Measurements from ENCODE around the gene OR6B1. TPM values are rescaled to one million over a fixed set of nuclear protein-coding genes. Genes with fewer than 3 reads are reported as not detected.
A peak's percentile ranks its signal among the peaks of the same experiment; 100 is the strongest.

Gene OR6B1
- total and polyA plus RNA-seq, 4 donors, result not detected

DNA sequence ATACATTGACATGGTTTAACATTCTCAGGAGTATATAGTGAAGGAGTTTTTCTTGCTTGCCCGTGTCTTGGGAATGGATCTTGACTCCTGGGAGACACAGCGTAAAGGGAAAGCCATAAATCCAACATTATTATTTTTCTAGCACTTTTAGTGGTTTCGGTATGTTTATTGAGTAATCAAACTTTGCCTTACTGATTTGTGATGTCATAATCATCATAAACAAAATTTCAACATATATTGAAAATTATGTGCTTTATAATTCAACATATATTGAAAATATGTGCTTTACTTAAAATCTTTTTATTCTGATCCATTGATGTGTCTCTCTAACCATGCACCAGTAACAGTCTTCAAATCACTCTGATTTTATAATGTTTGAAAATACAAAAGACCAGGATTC lies 28.4 kb downstream of the OR6B1 start:
- no peak overlapping the region for H3K4me3 ChIP-seq
- peaks cover 0 to 38% (median 0%) of the 10 kb centered on the region in 5 donors for H3K4me1 ChIP-seq (ENCODE audit: control insufficient read depth in 5 of 5, insufficient read depth in 5 of 5, low read length in 5 of 5)
- WGBS, 2 donors, result 90 to 95% methylated on average over 3 of the region's 3 CpGs
- H3K27me3 ChIP-seq (ENCODE audit: control insufficient read depth in 3 of 3, insufficient read depth in 3 of 3, low read length in 2 of 3), result peaks cover 0 to 3% (median 0%) of the 10 kb centered on the region in 3 donors
- no peaks in the 10 kb centered on the region for H3K36me3 ChIP-seq (ENCODE audit: control insufficient read depth in 4 of 4, insufficient read depth in 4 of 4, low read length in 4 of 4)
- no peak overlapping the region for H3K9ac ChIP-seq (ENCODE audit: insufficient read depth in 1 of 2, low read length in 2 of 2)
- TF ChIP-seq, protein P1, sequence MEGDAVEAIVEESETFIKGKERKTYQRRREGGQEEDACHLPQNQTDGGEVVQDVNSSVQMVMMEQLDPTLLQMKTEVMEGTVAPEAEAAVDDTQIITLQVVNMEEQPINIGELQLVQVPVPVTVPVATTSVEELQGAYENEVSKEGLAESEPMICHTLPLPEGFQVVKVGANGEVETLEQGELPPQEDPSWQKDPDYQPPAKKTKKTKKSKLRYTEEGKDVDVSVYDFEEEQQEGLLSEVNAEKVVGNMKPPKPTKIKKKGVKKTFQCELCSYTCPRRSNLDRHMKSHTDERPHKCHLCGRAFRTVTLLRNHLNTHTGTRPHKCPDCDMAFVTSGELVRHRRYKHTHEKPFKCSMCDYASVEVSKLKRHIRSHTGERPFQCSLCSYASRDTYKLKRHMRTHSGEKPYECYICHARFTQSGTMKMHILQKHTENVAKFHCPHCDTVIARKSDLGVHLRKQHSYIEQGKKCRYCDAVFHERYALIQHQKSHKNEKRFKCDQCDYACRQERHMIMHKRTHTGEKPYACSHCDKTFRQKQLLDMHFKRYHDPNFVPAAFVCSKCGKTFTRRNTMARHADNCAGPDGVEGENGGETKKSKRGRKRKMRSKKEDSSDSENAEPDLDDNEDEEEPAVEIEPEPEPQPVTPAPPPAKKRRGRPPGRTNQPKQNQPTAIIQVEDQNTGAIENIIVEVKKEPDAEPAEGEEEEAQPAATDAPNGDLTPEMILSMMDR (IDR thresholded peaks at IDR 0.05; ENCODE audit: control extremely low read depth, extremely low read depth), result no peak
- DNase-seq (no peak), ATAC-seq (ENCODE audit: insufficient read depth, low FRiP score) (no peak)
- H3K27ac ChIP-seq (ENCODE audit: low read depth in 1 of 2, low read length in 1 of 2), result no peak overlapping the region
- H3K9me3 ChIP-seq (ENCODE audit: control insufficient read depth in 4 of 4, insufficient read depth in 3 of 4, low read length in 3 of 4), result peaks cover 0 to 1% (median 0%) of the 10 kb centered on the region in 4 donors

DNA sequence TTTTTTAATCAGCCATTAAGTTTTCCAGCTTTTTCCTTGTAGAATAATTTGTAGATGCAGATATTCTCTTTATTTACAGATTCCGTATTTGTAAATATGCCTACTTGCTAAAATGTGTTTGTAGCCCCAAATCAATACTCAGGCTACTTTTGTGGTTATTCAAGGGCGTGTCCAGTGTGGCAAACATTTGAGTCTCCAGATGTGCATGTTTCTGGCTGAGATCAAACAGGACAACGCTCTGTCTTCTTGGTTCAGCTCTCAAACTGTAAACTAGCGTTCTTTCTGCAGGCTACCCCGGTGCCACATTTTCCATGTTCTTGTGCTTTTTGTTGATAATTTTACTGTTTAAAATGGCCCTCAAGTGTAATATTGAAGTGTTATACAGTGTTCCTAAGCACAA lies 32.4 kb downstream of the OR6B1 start:
- peaks cover 0 to 3% (median 0%) of the 10 kb centered on the region in 3 donors for H3K27me3 ChIP-seq (ENCODE audit: control insufficient read depth in 3 of 3, insufficient read depth in 3 of 3, low read length in 2 of 3)
- TF ChIP-seq, protein P1 (IDR thresholded peaks at IDR 0.05; ENCODE audit: control extremely low read depth, extremely low read depth), result no peak
- no peak overlapping the region for H3K4me3 ChIP-seq
- H3K4me1 ChIP-seq (ENCODE audit: control insufficient read depth in 5 of 5, insufficient read depth in 5 of 5, low read length in 5 of 5), result peaks cover 0 to 51% (median 0%) of the 10 kb centered on the region in 5 donors
- DNase-seq (no peak), ATAC-seq (ENCODE audit: insufficient read depth, low FRiP score) (no peak)
- 65 to 68% methylated on average over 5 of the region's 5 CpGs for WGBS, 2 donors
- H3K27ac ChIP-seq (ENCODE audit: low read depth in 1 of 2, low read length in 1 of 2), result no peak overlapping the region
- no peaks in the 10 kb centered on the region for H3K36me3 ChIP-seq (ENCODE audit: control insufficient read depth in 4 of 4, insufficient read depth in 4 of 4, low read length in 4 of 4)
- H3K9ac ChIP-seq (ENCODE audit: insufficient read depth in 1 of 2, low read length in 2 of 2), result no peak overlapping the region
- H3K9me3 ChIP-seq (ENCODE audit: control insufficient read depth in 4 of 4, insufficient read depth in 3 of 4, low read length in 3 of 4), result no peaks in the 10 kb centered on the region

DNA sequence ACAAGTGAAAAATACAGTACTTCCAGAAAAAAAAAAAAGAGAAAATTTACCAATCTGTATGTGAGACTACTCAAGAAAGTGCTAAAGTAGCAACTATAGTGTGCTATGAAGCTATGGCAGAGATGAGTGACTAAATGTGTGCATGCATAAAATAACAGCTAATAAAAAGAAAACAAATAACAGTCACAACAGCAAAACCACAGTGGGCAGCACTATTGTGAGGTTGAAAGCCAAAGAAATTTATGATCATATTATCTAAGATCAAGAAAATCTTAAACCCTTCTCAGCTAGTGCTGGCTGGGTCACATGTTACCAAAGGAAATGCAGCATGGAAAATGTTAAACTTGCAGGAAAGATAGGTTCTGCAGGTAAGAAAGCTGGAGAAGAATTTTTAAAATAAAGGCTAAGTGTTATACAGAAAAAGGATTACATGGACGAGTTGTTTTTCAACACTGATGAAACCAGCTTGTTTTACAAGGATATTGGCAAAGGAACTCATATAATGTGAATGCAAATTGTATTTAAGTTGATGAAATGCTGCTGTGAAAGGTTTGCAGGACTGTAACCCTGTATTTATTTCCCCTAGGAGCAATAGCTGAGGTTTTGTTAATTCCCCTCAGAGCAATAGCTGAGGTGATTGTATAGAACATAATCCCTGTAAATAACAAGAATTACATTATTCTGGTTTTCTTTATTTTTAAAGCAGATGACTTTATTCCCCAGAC lies 33.0 kb downstream of the OR6B1 start:
- Histone ChIP-seq H3K27ac (ENCODE audit: low read depth in 1 of 2, low read length in 1 of 2) (no peak overlapping the region), H3K9ac (ENCODE audit: insufficient read depth in 1 of 2, low read length in 2 of 2) (no peak overlapping the region), H3K4me1 (ENCODE audit: control insufficient read depth in 5 of 5, insufficient read depth in 5 of 5, low read length in 5 of 5) (peaks cover 0 to 55% (median 0%) of the 10 kb centered on the region in 5 donors), H3K4me3 (no peak overlapping the region), H3K27me3 (ENCODE audit: control insufficient read depth in 3 of 3, insufficient read depth in 3 of 3, low read length in 2 of 3) (peaks cover 0 to 3% (median 0%) of the 10 kb centered on the region in 3 donors), H3K36me3 (ENCODE audit: control insufficient read depth in 4 of 4, insufficient read depth in 4 of 4, low read length in 4 of 4) (no peaks in the 10 kb centered on the region), H3K9me3 (ENCODE audit: control insufficient read depth in 4 of 4, insufficient read depth in 3 of 4, low read length in 3 of 4) (no peaks in the 10 kb centered on the region)
- WGBS, 2 donors, result 46 to 57% methylated on average over 1 of the region's 1 CpG
- DNase-seq (peak in 2 of 3 donors; percentile 47 to 58), ATAC-seq (ENCODE audit: insufficient read depth, low FRiP score) (no peak)
- TF ChIP-seq, protein P1 (IDR thresholded peaks at IDR 0.05; ENCODE audit: control extremely low read depth, extremely low read depth), result no peak
